ENCODE data around the gene PLCH1. TPM values are rescaled to one million over a fixed set of nuclear protein-coding genes. Genes with fewer than 3 reads are reported as not detected.

The PLCH1 gene
- total RNA-seq, 1 donor from 2014 or later, result 3.1 TPM

DNA sequence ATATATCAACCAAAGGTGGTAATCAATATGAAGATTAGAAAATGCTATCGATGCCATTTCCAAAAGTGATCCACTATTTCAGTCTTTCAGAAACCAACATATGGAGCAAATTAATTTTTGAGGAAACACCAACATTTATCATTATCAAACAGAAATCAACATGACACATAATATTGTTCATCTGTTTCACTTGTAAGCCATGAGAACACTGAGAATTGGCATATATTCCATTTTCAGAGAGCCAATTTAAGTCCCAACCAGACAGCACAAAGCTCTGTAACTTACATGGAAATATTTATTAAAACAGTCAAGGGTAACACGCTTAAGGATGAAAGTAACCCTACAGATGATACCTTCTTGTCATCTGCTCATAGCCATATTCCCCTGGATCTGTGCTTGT, 413.8 kb downstream of the PLCH1 start:
- TF ChIP-seq, protein P1, sequence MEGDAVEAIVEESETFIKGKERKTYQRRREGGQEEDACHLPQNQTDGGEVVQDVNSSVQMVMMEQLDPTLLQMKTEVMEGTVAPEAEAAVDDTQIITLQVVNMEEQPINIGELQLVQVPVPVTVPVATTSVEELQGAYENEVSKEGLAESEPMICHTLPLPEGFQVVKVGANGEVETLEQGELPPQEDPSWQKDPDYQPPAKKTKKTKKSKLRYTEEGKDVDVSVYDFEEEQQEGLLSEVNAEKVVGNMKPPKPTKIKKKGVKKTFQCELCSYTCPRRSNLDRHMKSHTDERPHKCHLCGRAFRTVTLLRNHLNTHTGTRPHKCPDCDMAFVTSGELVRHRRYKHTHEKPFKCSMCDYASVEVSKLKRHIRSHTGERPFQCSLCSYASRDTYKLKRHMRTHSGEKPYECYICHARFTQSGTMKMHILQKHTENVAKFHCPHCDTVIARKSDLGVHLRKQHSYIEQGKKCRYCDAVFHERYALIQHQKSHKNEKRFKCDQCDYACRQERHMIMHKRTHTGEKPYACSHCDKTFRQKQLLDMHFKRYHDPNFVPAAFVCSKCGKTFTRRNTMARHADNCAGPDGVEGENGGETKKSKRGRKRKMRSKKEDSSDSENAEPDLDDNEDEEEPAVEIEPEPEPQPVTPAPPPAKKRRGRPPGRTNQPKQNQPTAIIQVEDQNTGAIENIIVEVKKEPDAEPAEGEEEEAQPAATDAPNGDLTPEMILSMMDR (conservative IDR thresholded peaks at IDR 0.05; ENCODE audit: low read depth, low read length), result no peak
- no peak for DNase-seq (ENCODE audit: low read depth)
- H3K4me3 ChIP-seq (ENCODE audit: low read depth, low read length), result no peak overlapping the region

DNA sequence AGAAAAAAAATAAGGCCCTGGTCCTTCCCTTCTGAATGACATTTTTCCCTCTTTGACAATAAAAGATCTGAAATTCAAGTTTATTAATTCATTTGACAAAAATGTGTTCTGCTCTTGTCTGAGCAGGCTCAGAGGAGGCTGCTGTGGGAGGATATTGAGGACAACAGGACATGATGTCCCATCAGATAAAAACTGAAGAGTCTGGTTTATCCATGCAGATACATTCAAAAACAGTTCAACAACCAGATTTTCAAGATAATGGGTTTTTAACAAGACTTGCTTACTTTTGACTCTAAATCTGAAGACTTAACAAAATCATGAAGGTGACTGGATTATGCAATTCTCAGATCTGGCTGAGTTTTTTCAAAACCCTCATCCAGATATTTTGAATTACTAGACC, 414.5 kb downstream of the PLCH1 start:
- TF ChIP-seq, protein P1 (conservative IDR thresholded peaks at IDR 0.05; ENCODE audit: low read depth, low read length), result no peak
- H3K4me3 ChIP-seq (ENCODE audit: low read depth, low read length), result no peak overlapping the region
- DNase-seq (ENCODE audit: low read depth), result no peak

DNA sequence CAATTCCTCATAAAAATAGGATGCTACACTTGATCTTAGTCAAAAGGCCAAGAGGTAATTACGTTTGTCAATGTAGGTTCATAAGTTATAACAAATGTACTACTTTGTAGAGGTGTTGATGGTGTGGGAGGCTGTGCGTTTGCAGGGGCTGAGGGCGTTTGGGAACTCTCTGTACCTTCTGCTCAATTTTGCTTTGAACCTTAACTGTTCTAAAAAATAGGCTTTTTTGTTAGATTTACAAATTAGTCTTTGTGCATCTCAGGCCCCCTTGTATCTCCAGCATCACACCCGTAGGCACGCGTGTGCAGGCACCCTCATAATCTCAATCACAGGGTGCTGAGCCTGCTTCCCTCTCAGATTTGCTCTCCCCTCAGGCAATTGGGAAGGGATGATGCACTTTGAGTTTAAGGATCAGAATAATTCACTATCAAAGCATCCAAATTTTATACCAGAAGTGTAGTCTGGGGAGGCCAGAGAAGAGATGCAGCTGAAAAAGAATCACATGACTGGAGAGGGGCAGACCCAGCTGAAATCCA, 415.3 kb downstream of the PLCH1 start:
- DNase-seq (ENCODE audit: low read depth), result no peak
- TF ChIP-seq, protein P1 (conservative IDR thresholded peaks at IDR 0.05; ENCODE audit: low read depth, low read length), result no peak
- no peak overlapping the region for H3K4me3 ChIP-seq (ENCODE audit: low read depth, low read length)

DNA sequence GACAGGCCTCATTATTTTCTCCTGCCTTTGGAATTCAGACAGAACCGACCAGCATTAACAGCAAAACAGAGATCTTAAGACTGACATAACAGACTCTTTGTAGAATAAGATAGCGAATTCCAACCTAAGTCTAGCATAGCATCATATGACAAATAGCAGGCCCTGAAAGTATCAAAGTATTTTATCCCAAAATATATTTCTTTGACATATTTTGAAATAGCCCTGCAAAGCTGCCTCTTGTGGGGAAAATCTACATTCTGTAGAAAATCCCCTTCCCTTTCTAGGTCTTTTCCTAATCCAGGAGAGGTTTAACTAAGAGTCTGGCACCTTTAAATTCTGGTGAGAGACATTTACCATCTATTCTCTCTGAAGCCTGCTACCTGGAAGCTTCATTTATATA, 417.0 kb downstream of the PLCH1 start:
- TF ChIP-seq, protein P1 (conservative IDR thresholded peaks at IDR 0.05; ENCODE audit: low read depth, low read length), result no peak
- DNase-seq (ENCODE audit: low read depth), result no peak
- H3K4me3 ChIP-seq (ENCODE audit: low read depth, low read length), result no peak overlapping the region

DNA sequence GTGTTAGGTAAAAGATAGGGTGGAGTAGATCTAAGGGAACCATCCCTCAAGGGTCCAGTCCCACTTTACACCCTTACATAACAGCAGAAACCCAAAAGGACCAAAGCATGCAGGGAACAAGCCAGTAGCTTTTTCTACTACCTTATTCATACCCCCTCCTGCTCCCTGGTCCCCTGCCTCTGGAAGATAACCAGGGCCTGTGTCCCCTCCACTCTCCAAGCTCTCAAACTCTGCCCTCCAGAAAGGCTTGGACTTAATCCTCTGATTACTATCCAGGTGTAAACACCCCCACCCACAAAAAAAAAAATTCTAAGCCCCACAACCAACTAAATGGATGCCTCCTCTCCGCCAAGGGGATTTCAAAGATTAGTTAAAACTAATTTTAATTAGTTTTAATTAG, 417.4 kb downstream of the PLCH1 start:
- no peak for DNase-seq (ENCODE audit: low read depth)
- TF ChIP-seq, protein P1 (conservative IDR thresholded peaks at IDR 0.05; ENCODE audit: low read depth, low read length), result no peak
- no peak overlapping the region for H3K4me3 ChIP-seq (ENCODE audit: low read depth, low read length)

DNA sequence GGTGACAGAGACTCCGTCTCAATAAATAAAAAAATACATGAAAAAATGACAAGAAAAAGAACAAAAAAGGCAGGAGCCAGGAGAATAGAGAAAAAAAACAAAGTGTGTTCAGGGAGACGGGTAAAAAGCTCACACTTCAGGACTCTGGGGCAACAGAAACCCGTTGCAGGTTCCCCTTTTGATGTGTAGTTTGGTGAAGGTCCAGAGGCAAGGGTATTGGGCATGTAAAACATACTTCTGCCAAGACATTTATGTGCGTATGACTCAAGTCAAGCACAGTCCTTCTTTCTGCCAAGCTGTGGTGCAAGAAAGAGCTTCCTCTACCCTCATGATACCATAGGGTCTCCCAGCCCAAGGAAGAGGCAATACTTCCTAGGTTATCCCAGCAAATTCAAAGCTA, 418.0 kb downstream of the PLCH1 start:
- TF ChIP-seq, protein P1 (conservative IDR thresholded peaks at IDR 0.05; ENCODE audit: low read depth, low read length), result no peak
- no peak for DNase-seq (ENCODE audit: low read depth)
- no peak overlapping the region for H3K4me3 ChIP-seq (ENCODE audit: low read depth, low read length)

DNA sequence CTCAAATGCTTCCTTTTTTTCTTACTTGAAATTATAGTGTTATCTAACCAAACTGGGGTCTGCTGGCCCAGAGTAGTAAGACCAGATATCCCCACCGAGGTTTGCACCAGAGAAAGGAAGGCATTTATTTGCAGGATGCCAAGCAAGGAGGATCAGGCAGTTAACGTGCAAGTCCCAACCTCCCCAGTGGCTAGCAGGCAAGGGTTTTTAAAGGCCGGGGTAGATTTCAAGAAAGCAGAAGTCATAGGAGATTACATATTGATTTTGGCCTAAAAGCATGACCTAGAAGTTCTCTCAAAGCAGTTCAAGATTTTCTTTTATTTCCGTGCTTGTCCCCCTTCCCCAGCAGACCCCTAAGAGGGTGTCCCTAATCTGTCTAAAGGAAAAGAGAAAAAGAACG, 418.6 kb downstream of the PLCH1 start:
- no peak for DNase-seq (ENCODE audit: low read depth)
- no peak overlapping the region for H3K4me3 ChIP-seq (ENCODE audit: low read depth, low read length)
- TF ChIP-seq, protein P1 (conservative IDR thresholded peaks at IDR 0.05; ENCODE audit: low read depth, low read length), result no peak
